HL-60/S4 treated with retinoic acid at 250 ng/mL for 4 days and 3 days (cell line): Measurements from ENCODE around the gene PIGN.

ENCODE experiments used
- in situ Hi-C: fragments of 300-500 bp; cut with MboI; formaldehyde crosslinking; loops from 2 replicates; pipeline ENCODE4 v1.7.0; 2022; ENCODE audit warnings: low sequenced_read_pairs

Gene PIGN

GRCh38 chr18:62186774-62187542, at the start of gene PIGN, which contains the start of gene RELCH:
TSS of gene PIGN (minus strand) at chr18:62187056. CDS start at chr18:62161353, 25,703 bp downstream.
TSS of gene RELCH (plus strand) at chr18:62187255. CDS start at chr18:62187506, 251 bp downstream.
- in situ Hi-C loops, result loop anchor here (25.0 kb wide), 2 partner anchors 375 to 800 kb away; no protein-coding TSS in a partner anchor

GRCh38 chr18:62236252-62236651, 49.4 kb upstream of the PIGN start:
- in situ Hi-C loops, result no loop called here

- in situ Hi-C loops, result no loop called here
Measured at GRCh38 chr18:62226047-62226446, 39.2 kb upstream of the PIGN start.

- in situ Hi-C loops, result no loop called here
Measured at GRCh38 chr18:62224229-62224628, 37.4 kb upstream of the PIGN start.

GRCh38 chr18:62214790-62215189, 27.9 kb upstream of the PIGN start:
- in situ Hi-C loops, result no loop called here

- in situ Hi-C loops, result no loop called here
Measured at GRCh38 chr18:62211325-62211828, 24.5 kb upstream of the PIGN start.

- in situ Hi-C loops, result no loop called here
Measured at GRCh38 chr18:62210138-62210537, 23.3 kb upstream of the PIGN start.

- in situ Hi-C loops, result no loop called here
Measured at GRCh38 chr18:62209046-62209445, 22.2 kb upstream of the PIGN start.

GRCh38 chr18:62206593-62206992, 19.7 kb upstream of the PIGN start:
- in situ Hi-C loops, result no loop called here

- in situ Hi-C loops, result no loop called here
Measured at GRCh38 chr18:62205824-62206223, 19.0 kb upstream of the PIGN start.

- in situ Hi-C loops, result no loop called here
Measured at GRCh38 chr18:62201870-62202269, 15.0 kb upstream of the PIGN start.

- in situ Hi-C loops, result no loop called here
Measured at GRCh38 chr18:62200121-62200914, 13.5 kb upstream of the PIGN start.

- in situ Hi-C loops, result loop anchor here (25.0 kb wide), 2 partner anchors 363 to 788 kb away; no protein-coding TSS in a partner anchor
Measured at GRCh38 chr18:62199629-62200028, 12.8 kb upstream of the PIGN start.

- in situ Hi-C loops, result loop anchor here (25.0 kb wide), 2 partner anchors 364 to 789 kb away; no protein-coding TSS in a partner anchor
Measured at GRCh38 chr18:62198259-62198658, 11.4 kb upstream of the PIGN start.

GRCh38 chr18:62196980-62197379, 10.1 kb upstream of the PIGN start:
- in situ Hi-C loops, result loop anchor here (25.0 kb wide), 2 partner anchors 365 to 790 kb away; no protein-coding TSS in a partner anchor

- in situ Hi-C loops, result loop anchor here (25.0 kb wide), 2 partner anchors 366 to 791 kb away; no protein-coding TSS in a partner anchor
Measured at GRCh38 chr18:62196079-62196478, 9.2 kb upstream of the PIGN start.

GRCh38 chr18:62189208-62189607, 2.4 kb upstream of the PIGN start:
- in situ Hi-C loops, result loop anchor here (25.0 kb wide), 2 partner anchors 373 to 798 kb away; no protein-coding TSS in a partner anchor

- in situ Hi-C loops, result loop anchor here (25.0 kb wide), 2 partner anchors 374 to 799 kb away; no protein-coding TSS in a partner anchor
Measured at GRCh38 chr18:62187543-62188510, 971 bp upstream of the PIGN start.

GRCh38 chr18:62186499-62186773, 420 bp downstream of the PIGN start:
- in situ Hi-C loops, result loop anchor here (25.0 kb wide), 2 partner anchors 376 to 801 kb away; no protein-coding TSS in a partner anchor

GRCh38 chr18:62183578-62184195, 3.2 kb downstream of the PIGN start:
- in situ Hi-C loops, result loop anchor here (25.0 kb wide), 2 partner anchors 379 to 804 kb away; no protein-coding TSS in a partner anchor
